IPS DF 19.7 (cell line): ENCODE measurements around the gene GZMB.
"Not testable (repeated sequence)": the region's sequence is repeated elsewhere in the genome, so short reads cannot be mapped to it uniquely, and the experiment has no call there.

Experiments
- DNase-seq: peaks from one replicate; pipeline ENCODE4 v3.0.0-alpha.2; 2013; ENCODE audit warnings: low read depth, low spot score

Gene GZMB

GRCh38 chr14:24634158-24634557 is at the start of gene GZMB:
GZMB (minus strand) TSS chr14:24634190; CDS start chr14:24634160, 30 bp downstream.
- no peak for DNase-seq

- no peak for DNase-seq
These were observed 47.1 kb upstream of the GZMB start for GRCh38 chr14:24681056-24681455.

- DNase-seq = no peak
These were observed 46.5 kb upstream of the GZMB start for GRCh38 chr14:24680516-24680915.

- no peak for DNase-seq
These were observed 45.4 kb upstream of the GZMB start for GRCh38 chr14:24679248-24679961.

- peak; percentile 74 for DNase-seq
These were observed 44.8 kb upstream of the GZMB start for GRCh38 chr14:24678801-24679247.

GRCh38 chr14:24677956-24678355 is 44.0 kb upstream of the GZMB start:
- no peak for DNase-seq

- no peak for DNase-seq
These were observed 40.4 kb upstream of the GZMB start for GRCh38 chr14:24674204-24674970.

GRCh38 chr14:24673534-24674203 is 39.7 kb upstream of the GZMB start:
- no peak for DNase-seq

GRCh38 chr14:24673059-24673458 is 39.1 kb upstream of the GZMB start:
- DNase-seq = no peak

GRCh38 chr14:24670594-24670993 is 36.6 kb upstream of the GZMB start:
- DNase-seq = no peak

- DNase-seq = no peak
These were observed 35.7 kb upstream of the GZMB start for GRCh38 chr14:24669651-24670050.

GRCh38 chr14:24665440-24665991 is 31.5 kb upstream of the GZMB start:
- no peak for DNase-seq

- DNase-seq = no peak
These were observed 30.4 kb upstream of the GZMB start for GRCh38 chr14:24664366-24664765.

GRCh38 chr14:24662753-24663152 is 28.8 kb upstream of the GZMB start:
- DNase-seq = no peak

- DNase-seq = no peak
These were observed 26.1 kb upstream of the GZMB start for GRCh38 chr14:24659916-24660570.

GRCh38 chr14:24648361-24648760 is 14.4 kb upstream of the GZMB start:
- not testable (repeated sequence) for DNase-seq

- no peak for DNase-seq
These were observed 5.9 kb upstream of the GZMB start for GRCh38 chr14:24639905-24640304.

- no peak for DNase-seq
These were observed 5.3 kb upstream of the GZMB start for GRCh38 chr14:24639270-24639669.

- no peak for DNase-seq
These were observed 637 bp downstream of the GZMB start for GRCh38 chr14:24633353-24633752.

- no peak for DNase-seq
These were observed 1.2 kb downstream of the GZMB start for GRCh38 chr14:24632761-24633160.

- DNase-seq = no peak
These were observed 1.7 kb downstream of the GZMB start for GRCh38 chr14:24632336-24632735.
